Nephron (organoid): ENCODE measurements around the gene ZNF581.
A peak's percentile ranks its signal among the peaks of the same experiment; 100 is the strongest.

Experiments
- H3K27ac Mint-ChIP-seq, 3 experiments: 2 replicates each; pipeline ENCODE4 v1.8.0; 2020; ENCODE audit warnings: mixed read lengths in 3 of 3, mild to moderate bottlenecking in 2 of 3, moderate library complexity in 1 of 3
- H3K27me3 Mint-ChIP-seq: 2 replicates; pipeline ENCODE4 v1.8.0; 2021; ENCODE audit warnings: low read depth, mild to moderate bottlenecking, moderate library complexity, mixed read lengths
- H3K36me3 Mint-ChIP-seq: 2 replicates; pipeline ENCODE4 v1.8.0; 2020; ENCODE audit warnings: low read depth, mixed read lengths
- H3K4me1 Mint-ChIP-seq: 2 replicates; pipeline ENCODE4 v1.8.0; 2020; ENCODE audit warnings: mixed read lengths
- H3K4me3 Mint-ChIP-seq, 3 experiments: 2 replicates each; pipeline ENCODE4 v1.8.0; 2020; ENCODE audit warnings: mild to moderate bottlenecking in 3 of 3, mixed read lengths in 3 of 3, moderate library complexity in 2 of 3
- H3K9me3 Mint-ChIP-seq: 2 replicates; pipeline ENCODE4 v1.8.0; 2020; ENCODE audit warnings: mixed read lengths
- TF ChIP-seq, protein P1 (sequence below), 3 experiments: fragments of 200-600 bp; sonication (generic); IDR thresholded peaks; one replicate each; pipeline ENCODE4 v1.5.0; 2021; ENCODE audit warnings: antibody characterized with exemption in 3 of 3; ENCODE audit not compliant: unreplicated experiment in 3 of 3

ZNF581 gene

DNA sequence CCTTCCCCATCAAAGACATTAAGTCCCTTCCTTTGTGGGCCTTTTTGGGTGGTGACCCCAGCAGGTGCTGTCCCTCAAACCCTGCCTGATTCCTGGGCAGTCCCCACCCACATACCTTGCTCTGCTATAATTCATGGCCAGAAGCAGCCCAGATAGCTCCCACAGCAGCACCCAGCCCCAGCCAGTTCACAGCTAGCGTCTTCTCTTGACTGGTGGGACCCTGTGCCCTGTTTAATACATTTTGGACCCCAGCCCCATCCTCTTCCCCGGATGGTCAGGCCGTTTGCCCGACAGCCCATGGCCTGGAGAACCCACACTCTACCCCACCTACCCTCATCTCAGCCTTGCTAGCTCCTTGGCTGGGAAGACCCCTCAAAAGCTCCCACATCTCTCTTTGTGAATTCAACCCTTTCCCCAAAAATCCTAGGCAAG, 6.7 kb downstream of the ZNF581 start:
- Mint-ChIP-seq H3K9me3 (no peaks in the 10 kb centered on the region), H3K36me3 (peaks cover 24% of the 10 kb centered on the region), H3K27me3 (no peaks in the 10 kb centered on the region), H3K4me1 (peaks cover 31% of the 10 kb centered on the region), H3K27ac (peak overlapping the region; percentile 70 to 91 (median 74)), H3K4me3 (peak overlapping the region; percentile 78 to 87 (median 83))
- TF ChIP-seq, protein P1, sequence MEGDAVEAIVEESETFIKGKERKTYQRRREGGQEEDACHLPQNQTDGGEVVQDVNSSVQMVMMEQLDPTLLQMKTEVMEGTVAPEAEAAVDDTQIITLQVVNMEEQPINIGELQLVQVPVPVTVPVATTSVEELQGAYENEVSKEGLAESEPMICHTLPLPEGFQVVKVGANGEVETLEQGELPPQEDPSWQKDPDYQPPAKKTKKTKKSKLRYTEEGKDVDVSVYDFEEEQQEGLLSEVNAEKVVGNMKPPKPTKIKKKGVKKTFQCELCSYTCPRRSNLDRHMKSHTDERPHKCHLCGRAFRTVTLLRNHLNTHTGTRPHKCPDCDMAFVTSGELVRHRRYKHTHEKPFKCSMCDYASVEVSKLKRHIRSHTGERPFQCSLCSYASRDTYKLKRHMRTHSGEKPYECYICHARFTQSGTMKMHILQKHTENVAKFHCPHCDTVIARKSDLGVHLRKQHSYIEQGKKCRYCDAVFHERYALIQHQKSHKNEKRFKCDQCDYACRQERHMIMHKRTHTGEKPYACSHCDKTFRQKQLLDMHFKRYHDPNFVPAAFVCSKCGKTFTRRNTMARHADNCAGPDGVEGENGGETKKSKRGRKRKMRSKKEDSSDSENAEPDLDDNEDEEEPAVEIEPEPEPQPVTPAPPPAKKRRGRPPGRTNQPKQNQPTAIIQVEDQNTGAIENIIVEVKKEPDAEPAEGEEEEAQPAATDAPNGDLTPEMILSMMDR (IDR thresholded peaks at IDR 0.05; ENCODE audit: unreplicated experiment in 3 of 3) = no peak

DNA sequence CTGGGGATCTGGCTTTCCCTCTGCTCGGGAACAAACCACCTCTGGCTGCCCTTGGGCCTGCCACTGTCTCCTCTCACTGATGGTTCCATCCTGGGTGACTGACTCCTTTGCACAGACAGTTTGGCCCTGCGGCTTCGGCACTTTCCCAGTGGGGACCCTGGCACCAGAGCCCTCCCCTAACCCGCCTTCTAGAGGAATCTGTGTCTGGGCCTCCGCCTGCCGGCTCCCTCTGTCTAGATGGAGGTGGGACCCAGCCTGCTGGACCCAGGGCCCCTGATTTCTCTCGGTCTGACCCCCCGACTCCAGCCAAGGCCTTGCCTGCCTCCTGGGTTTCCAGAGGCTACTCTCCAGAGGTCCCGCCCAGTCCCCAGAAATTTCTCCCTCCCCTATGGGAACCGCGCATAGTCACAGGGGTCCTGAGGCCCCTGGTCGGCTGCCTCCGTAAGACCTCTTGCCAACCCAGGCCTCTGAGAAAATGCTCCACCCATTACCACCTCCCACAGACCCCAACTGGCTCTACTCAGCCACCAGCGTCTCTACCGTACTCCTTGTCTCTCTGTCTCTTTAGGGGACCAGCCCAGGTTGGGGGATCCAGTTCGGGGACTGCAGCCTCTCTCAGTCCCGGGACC, 7.3 kb downstream of the ZNF581 start:
- H3K9me3 Mint-ChIP-seq = no peaks in the 10 kb centered on the region
- H3K27me3 Mint-ChIP-seq = no peaks in the 10 kb centered on the region
- peaks cover 29% of the 10 kb centered on the region for H3K4me1 Mint-ChIP-seq
- peak overlapping the region; percentile 78 to 87 (median 83) for H3K4me3 Mint-ChIP-seq
- H3K36me3 Mint-ChIP-seq = peaks cover 18% of the 10 kb centered on the region
- TF ChIP-seq, protein P1 (IDR thresholded peaks at IDR 0.05; ENCODE audit: unreplicated experiment in 3 of 3) = no peak
- H3K27ac Mint-ChIP-seq = peak overlapping the region; percentile 70 to 91 (median 74)

DNA sequence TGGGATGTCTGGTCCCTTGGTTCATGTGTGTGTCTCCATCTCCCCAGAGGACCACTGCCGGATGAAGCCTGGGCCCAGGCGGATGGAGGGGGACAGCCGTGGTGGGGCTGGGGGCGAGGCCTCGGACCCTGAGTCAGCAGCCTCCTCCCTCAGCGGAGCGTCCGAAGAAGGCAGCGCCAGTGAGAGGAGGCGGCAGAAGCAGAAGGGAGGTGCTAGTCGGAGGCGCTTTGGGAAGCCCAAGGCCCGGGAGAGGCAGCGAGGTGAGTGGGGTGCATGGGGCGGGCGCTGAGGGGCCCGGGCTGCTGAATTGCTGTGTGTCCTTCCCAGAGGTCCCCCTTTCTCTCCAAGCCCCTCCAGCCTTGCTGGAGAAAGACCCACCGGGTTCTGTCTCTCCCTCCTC, 7.8 kb downstream of the ZNF581 start:
- H3K27ac Mint-ChIP-seq = peak overlapping the region in 2 of 3 experiments; percentile 70 to 74
- no peaks in the 10 kb centered on the region for H3K9me3 Mint-ChIP-seq
- TF ChIP-seq, protein P1 (IDR thresholded peaks at IDR 0.05; ENCODE audit: unreplicated experiment in 3 of 3) = no peak
- H3K4me3 Mint-ChIP-seq = peak overlapping the region; percentile 59 to 87 (median 83)
- H3K27me3 Mint-ChIP-seq = no peaks in the 10 kb centered on the region
- H3K36me3 Mint-ChIP-seq = peaks cover 18% of the 10 kb centered on the region
- peaks cover 34% of the 10 kb centered on the region for H3K4me1 Mint-ChIP-seq

DNA sequence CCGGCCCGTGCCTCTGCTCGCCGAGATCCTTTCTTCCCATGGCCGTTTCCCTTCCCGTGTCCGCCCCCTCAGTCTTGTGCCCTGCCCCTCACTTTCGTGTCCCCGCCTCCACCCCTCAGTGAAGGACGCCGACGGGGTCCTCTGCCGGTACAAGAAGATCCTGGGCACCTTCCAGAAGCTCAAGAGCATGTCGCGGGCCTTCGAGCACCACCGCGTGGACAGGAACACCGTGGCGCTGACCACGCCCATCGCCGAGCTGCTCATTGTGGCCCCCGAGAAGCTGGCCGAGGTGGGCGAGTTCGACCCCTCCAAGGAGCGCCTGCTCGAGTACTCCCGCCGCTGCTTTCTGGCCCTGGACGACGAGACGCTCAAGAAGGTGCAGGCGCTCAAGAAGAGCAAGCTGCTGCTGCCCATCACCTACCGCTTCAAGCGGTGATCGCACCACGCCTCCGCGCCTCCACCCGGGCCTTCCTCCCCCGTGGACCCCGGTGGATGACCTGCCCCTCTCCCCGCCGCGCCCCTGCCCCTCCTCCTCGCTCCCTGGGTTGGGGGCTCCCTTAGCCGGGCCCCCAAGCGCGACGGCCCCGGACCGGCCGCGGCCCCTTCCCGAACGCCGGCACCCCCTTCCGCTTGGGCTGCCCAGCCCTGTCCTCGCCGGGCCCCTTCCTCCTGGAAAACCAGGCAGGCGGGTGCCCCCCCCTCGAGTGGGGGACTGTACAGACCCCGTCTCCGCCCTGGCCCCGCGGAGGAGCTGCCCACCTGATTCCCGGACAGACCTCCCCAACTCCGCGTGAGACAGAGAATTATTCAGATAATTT, 9.1 kb downstream of the ZNF581 start:
- Mint-ChIP-seq H3K4me1 (peaks cover 39% of the 10 kb centered on the region), H3K36me3 (peaks cover 11% of the 10 kb centered on the region), H3K9me3 (no peaks in the 10 kb centered on the region), H3K27ac (no peak overlapping the region), H3K27me3 (no peaks in the 10 kb centered on the region), H3K4me3 (peak overlapping the region; percentile 24 to 44 (median 41))
- TF ChIP-seq, protein P1 (IDR thresholded peaks at IDR 0.05; ENCODE audit: unreplicated experiment in 3 of 3) = no peak

DNA sequence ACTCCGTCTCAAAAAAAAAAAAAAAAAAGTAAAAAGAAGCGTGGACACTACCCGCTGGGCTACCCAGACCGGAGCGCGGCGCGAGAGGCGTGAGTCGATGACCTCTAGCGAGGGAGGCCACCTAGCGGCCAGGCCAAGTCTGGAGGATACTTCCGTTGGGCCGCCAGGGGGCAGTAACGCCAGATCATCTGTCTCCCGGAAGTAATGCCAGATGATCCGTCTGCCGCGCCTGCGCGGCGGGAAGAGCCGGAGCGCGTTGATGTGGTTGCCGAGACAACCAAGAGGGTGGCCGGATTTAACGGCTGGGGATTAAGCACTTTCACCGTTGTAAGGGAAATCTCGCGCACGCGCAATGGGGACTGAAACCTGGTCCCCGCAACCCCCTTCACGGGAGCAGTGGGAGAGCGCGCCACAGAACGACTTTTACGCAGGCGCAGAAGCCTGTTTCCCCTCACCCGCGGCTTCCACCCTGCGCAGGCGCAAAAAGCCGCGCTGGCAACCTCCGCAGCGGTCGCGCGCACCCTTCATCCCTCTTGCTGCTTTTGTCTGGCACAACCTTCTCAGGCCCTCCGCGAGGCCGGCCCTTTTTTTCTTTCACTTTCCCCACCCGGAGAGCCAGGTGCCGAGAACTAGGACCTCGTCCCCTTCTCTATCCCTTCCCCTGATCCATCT, 10.3 kb downstream of the ZNF581 start:
- Mint-ChIP-seq H3K27me3 (no peaks in the 10 kb centered on the region), H3K4me3 (peak overlapping the region; percentile 91 to 93 (median 92))

More for the DNA sequence above, 10.3 kb downstream of the ZNF581 start:
- TF ChIP-seq, protein P1 (IDR thresholded peaks at IDR 0.05; ENCODE audit: unreplicated experiment in 3 of 3) = peak; percentile 99 to 100 (median 100)
- peaks cover 16% of the 10 kb centered on the region for H3K36me3 Mint-ChIP-seq
- H3K27ac Mint-ChIP-seq = peak overlapping the region; percentile 98 to 99 (median 99)
- peaks cover 40% of the 10 kb centered on the region for H3K4me1 Mint-ChIP-seq
- H3K9me3 Mint-ChIP-seq = no peaks in the 10 kb centered on the region
